ENCODE data around the gene PDE4DIP.
"Not testable (repeated sequence)": the region's sequence is repeated elsewhere in the genome, so short reads cannot be mapped to it uniquely, and the experiment has no call there.

The PDE4DIP gene

GRCh38 chr1:148874408-148875388, 30.5 kb downstream of the PDE4DIP start:
- DNase-seq: not testable (repeated sequence)

GRCh38 chr1:148879812-148880416, 35.7 kb downstream of the PDE4DIP start:
- not testable (repeated sequence) for DNase-seq

- DNase-seq: not testable (repeated sequence)
Observed at GRCh38 chr1:148881261-148881660, 37.0 kb downstream of the PDE4DIP start.

GRCh38 chr1:148885219-148885618, 41.0 kb downstream of the PDE4DIP start:
- not testable (repeated sequence) for DNase-seq

GRCh38 chr1:148886293-148886692, 42.1 kb downstream of the PDE4DIP start:
- DNase-seq: not testable (repeated sequence)

- not testable (repeated sequence) for DNase-seq
Observed at GRCh38 chr1:148888597-148888996, 44.4 kb downstream of the PDE4DIP start.

GRCh38 chr1:148889267-148890074, 45.2 kb downstream of the PDE4DIP start:
- DNase-seq: not testable (repeated sequence)

GRCh38 chr1:148890075-148890568, 45.9 kb downstream of the PDE4DIP start:
- DNase-seq: not testable (repeated sequence)

- not testable (repeated sequence) for DNase-seq
Observed at GRCh38 chr1:148894360-148895352, 50.4 kb downstream of the PDE4DIP start.

- not testable (repeated sequence) for DNase-seq
Observed at GRCh38 chr1:148900026-148900425, 55.8 kb downstream of the PDE4DIP start.

- not testable (repeated sequence) for DNase-seq
Observed at GRCh38 chr1:148900691-148901090, 56.5 kb downstream of the PDE4DIP start.

- DNase-seq: not testable (repeated sequence)
Observed at GRCh38 chr1:148901150-148901952, 57.1 kb downstream of the PDE4DIP start.

GRCh38 chr1:148901953-148902341, 57.7 kb downstream of the PDE4DIP start:
- DNase-seq: not testable (repeated sequence)

GRCh38 chr1:148909219-148909826, 65.1 kb downstream of the PDE4DIP start:
- not testable (repeated sequence) for DNase-seq

- not testable (repeated sequence) for DNase-seq
Observed at GRCh38 chr1:148911303-148911928, 67.2 kb downstream of the PDE4DIP start.

GRCh38 chr1:148916222-148916621, 72.0 kb downstream of the PDE4DIP start:
- DNase-seq: not testable (repeated sequence)

GRCh38 chr1:148916695-148917348, 72.6 kb downstream of the PDE4DIP start:
- not testable (repeated sequence) for DNase-seq

- not testable (repeated sequence) for DNase-seq
Observed at GRCh38 chr1:148918836-148919447, 74.7 kb downstream of the PDE4DIP start.

Data from activated CD4-positive, alpha-beta T cell treated with anti-CD3 and anti-CD28 coated beads for 48 hours (primary cell).